Left colon (tissue), 2 donors: Measurements from ENCODE around the gene ARL16. TPM values are rescaled to one million over a fixed set of nuclear protein-coding genes. Genes with fewer than 3 reads are reported as not detected.
"Not testable (repeated sequence)": the region's sequence is repeated elsewhere in the genome, so short reads cannot be mapped to it uniquely, and the experiment has no call there.

Experiments used
- ATAC-seq: fragments of 200-7000 bp; cut with Tn5 transposase; one replicate; pipeline ENCODE4 v1.9.1; 2020; ENCODE audit warnings: mild to moderate bottlenecking, moderate library complexity
- DNase-seq, 2 donors: peaks; one replicate each; pipeline ENCODE4 v3.0.0-alpha.2; 2020
- intact Hi-C, 2 donors: fragments of 100-400 bp; cut with DNase I in 1 of 2; cut with micrococcal nuclease in 1 of 2; formaldehyde crosslinking; loops; one replicate each; pipeline versions ENCODE4 v1.11.2 to v1.14.0; 2022; cut with DNase I, micrococcal nuclease
- total RNA-seq, 2 donors: library from RNA; stranded (reverse); fragmentation: NEBNext Ultra II Directional; extraction: Animal tissue kit (Norgen Biotek cat#: 25700); gene quantifications; one replicate each; pipeline ENCODE4 v1.2.1, GENCODE V29; 2021
- donor health status: DM: no; HTN: no; CAD: no.
- donor health status: DM: yes; HTN: yes; CAD: no.

ARL16 gene
- total RNA-seq, 2 donors from 2014 or later = 14.3 to 30.5 TPM

- intact Hi-C loops = no loop called here
- no peak for ATAC-seq
- no peak for DNase-seq
Measured at GRCh38 chr17:81681672-81682071, 1.9 kb downstream of the ARL16 start.

- intact Hi-C loops = no loop called here
- no peak for DNase-seq
Measured at GRCh38 chr17:81680150-81680549, 3.4 kb downstream of the ARL16 start.

GRCh38 chr17:81676906-81677305 is 6.7 kb downstream of the ARL16 start:
- ATAC-seq = no peak
- no peak for DNase-seq
- intact Hi-C loops = no loop called here

More at GRCh38 chr17:81680150-81680549, 3.4 kb downstream of the ARL16 start:
- no peak for ATAC-seq

- intact Hi-C loops, DNase-seq: not testable (repeated sequence)
- ATAC-seq = peak; percentile 25
Measured at GRCh38 chr17:81675515-81676221, 7.9 kb downstream of the ARL16 start.

GRCh38 chr17:81673561-81674258 is 9.9 kb downstream of the ARL16 start:
- DNase-seq (no peak), ATAC-seq (no peak)
- intact Hi-C loops = no loop called here

GRCh38 chr17:81672954-81673353 is 10.6 kb downstream of the ARL16 start:
- ATAC-seq = no peak
- no peak for DNase-seq
- intact Hi-C loops = no loop called here

GRCh38 chr17:81672504-81672903 is 11.1 kb downstream of the ARL16 start:
- intact Hi-C loops = no loop called here
- ATAC-seq = peak; percentile 7

GRCh38 chr17:81667754-81668153 is 15.8 kb downstream of the ARL16 start:
- no peak for ATAC-seq
- intact Hi-C loops = no loop called here
- DNase-seq = no peak

More at GRCh38 chr17:81672504-81672903, 11.1 kb downstream of the ARL16 start:
- DNase-seq = no peak

- peak; percentile 97 for DNase-seq
- ATAC-seq = peak; percentile 97
- intact Hi-C loops = no loop called here
Measured at GRCh38 chr17:81666342-81667191, 17.0 kb downstream of the ARL16 start, which contains the start of the genes CCDC137 and OXLD1. CCDC137 (plus strand) TSS chr17:81666737; CDS start chr17:81666767, 30 bp downstream. OXLD1 (minus strand) TSS chr17:81666605; CDS start chr17:81666577, 28 bp downstream.

GRCh38 chr17:81666092-81666341 is 17.6 kb downstream of the ARL16 start:
- ATAC-seq = peak; percentile 31
- intact Hi-C loops = no loop called here
- DNase-seq = no peak

GRCh38 chr17:81665205-81666091 is 18.1 kb downstream of the ARL16 start:
- intact Hi-C loops = no loop called here
- DNase-seq (peak; percentile 37 to 49), ATAC-seq (peak; percentile 36)

GRCh38 chr17:81664051-81664470 is 19.5 kb downstream of the ARL16 start:
- intact Hi-C loops = no loop called here
- DNase-seq = no peak
- no peak for ATAC-seq

- no peak for ATAC-seq
Measured at GRCh38 chr17:81662002-81662401, 21.6 kb downstream of the ARL16 start.

GRCh38 chr17:81660441-81660840 is 23.2 kb downstream of the ARL16 start:
- intact Hi-C loops = no loop called here
- ATAC-seq = no peak
- DNase-seq = no peak

More at GRCh38 chr17:81662002-81662401, 21.6 kb downstream of the ARL16 start:
- intact Hi-C loops = no loop called here
- DNase-seq = no peak

- no peak for DNase-seq
- ATAC-seq = no peak
- intact Hi-C loops = no loop called here
Measured at GRCh38 chr17:81659038-81659437, 24.6 kb downstream of the ARL16 start.

GRCh38 chr17:81656835-81657234 is 26.8 kb downstream of the ARL16 start:
- DNase-seq (no peak), ATAC-seq (no peak)
- intact Hi-C loops = no loop called here

GRCh38 chr17:81656118-81656743 is 27.4 kb downstream of the ARL16 start, which contains the start of gene PDE6G:
PDE6G (minus strand) TSS chr17:81656542; CDS start chr17:81653305, 3,237 bp downstream.
- DNase-seq (no peak), ATAC-seq (no peak)
- intact Hi-C loops = no loop called here
